ENCODE results near the gene DACT1.

DNA sequence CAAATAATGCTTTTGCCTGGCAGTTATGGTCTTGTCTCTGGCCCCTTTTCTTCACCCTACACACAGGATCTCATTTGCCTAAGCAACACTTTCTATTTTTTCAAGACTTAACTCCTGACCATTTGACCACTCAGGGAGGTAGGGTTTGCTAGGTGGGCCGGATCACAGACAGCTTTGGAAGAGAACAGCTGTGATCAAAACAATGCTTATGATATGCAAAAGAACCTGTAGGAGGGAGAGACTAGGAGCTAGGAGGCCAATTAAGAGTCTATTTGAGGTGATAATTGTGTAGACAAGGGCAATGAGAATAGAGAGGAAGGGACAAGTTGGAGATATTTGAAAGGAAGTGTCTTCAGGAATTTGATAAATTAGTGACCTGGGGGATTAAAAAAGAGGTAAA, 12.3 kb upstream of the DACT1 start:
- TF ChIP-seq, protein P1, sequence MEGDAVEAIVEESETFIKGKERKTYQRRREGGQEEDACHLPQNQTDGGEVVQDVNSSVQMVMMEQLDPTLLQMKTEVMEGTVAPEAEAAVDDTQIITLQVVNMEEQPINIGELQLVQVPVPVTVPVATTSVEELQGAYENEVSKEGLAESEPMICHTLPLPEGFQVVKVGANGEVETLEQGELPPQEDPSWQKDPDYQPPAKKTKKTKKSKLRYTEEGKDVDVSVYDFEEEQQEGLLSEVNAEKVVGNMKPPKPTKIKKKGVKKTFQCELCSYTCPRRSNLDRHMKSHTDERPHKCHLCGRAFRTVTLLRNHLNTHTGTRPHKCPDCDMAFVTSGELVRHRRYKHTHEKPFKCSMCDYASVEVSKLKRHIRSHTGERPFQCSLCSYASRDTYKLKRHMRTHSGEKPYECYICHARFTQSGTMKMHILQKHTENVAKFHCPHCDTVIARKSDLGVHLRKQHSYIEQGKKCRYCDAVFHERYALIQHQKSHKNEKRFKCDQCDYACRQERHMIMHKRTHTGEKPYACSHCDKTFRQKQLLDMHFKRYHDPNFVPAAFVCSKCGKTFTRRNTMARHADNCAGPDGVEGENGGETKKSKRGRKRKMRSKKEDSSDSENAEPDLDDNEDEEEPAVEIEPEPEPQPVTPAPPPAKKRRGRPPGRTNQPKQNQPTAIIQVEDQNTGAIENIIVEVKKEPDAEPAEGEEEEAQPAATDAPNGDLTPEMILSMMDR (conservative IDR thresholded peaks at IDR 0.05; ENCODE audit: low read length), result no peak
- no peak for TF ChIP-seq EZH2phosphoT487 (IDR thresholded peaks at IDR 0.05; ENCODE audit: borderline replicate concordance, low read depth, low read length)

Data from OCI-LY7 (cell line).